IMR-90 (cell line): ENCODE results near the gene UNC93B1. TPM values are rescaled to one million over a fixed set of nuclear protein-coding genes. Genes with fewer than 3 reads are reported as not detected.
A peak's percentile ranks its signal among the peaks of the same experiment; 100 is the strongest.

Experiments used
- ATAC-seq: fragments of 200-7000 bp; cut with Tn5 transposase; 2 replicates; pipeline ENCODE4 v1.9.1; 2020; ENCODE audit warnings: low read depth, mild to moderate bottlenecking, moderate library complexity
- BruUV-seq: library from RNA; stranded (reverse); fragments of 400-500 nt; replicated peaks from 2 replicates; lab custom pipeline; 2021; lab: Mats Ljungman, UMichigan
- CTCF ChIA-PET: fragments of 300-600 bp; formaldehyde crosslinking; extraction: SDS; loops from one replicate; lab custom pipeline; 2021; ENCODE audit warnings: antibody characterized with exemption; lab: Yijun Ruan, JAX
- POLR2A ChIA-PET: fragments of 300-600 bp; sonication (Branson Sonifier 250); formaldehyde crosslinking; loops from one replicate; lab custom pipeline; 2022; ENCODE audit warnings: antibody characterized with exemption; ENCODE audit not compliant: unreplicated experiment; lab: Charles Lee
- DNase-seq: peaks from one replicate; pipeline ENCODE4 v3.0.0; 2013
- H2AFZ ChIP-seq: replicated peaks from 2 replicates; pipeline ENCODE3; 2013; ENCODE audit warnings: low read length, mild to moderate bottlenecking; ENCODE audit not compliant: poor library complexity
- H2AK5ac ChIP-seq: 2 replicates; pipeline ENCODE4 v1.6.1; 2013; ENCODE audit warnings: low read depth, low read length, inconsistent platforms
- H2AK9ac ChIP-seq: replicated peaks from 2 replicates; pipeline ENCODE3; 2013; ENCODE audit warnings: mild to moderate bottlenecking, low read depth, low read length, moderate library complexity; ENCODE audit not compliant: poor library complexity
- H2BK120ac ChIP-seq: 2 replicates; pipeline ENCODE4 v1.6.1; 2013; ENCODE audit warnings: low read depth, low read length, inconsistent platforms
- H2BK15ac ChIP-seq: 3 replicates; pipeline ENCODE4 v1.6.1; 2013; ENCODE audit warnings: low read depth, low read length, inconsistent platforms
- H2BK20ac ChIP-seq: 2 replicates; pipeline ENCODE4 v1.6.1; 2013; ENCODE audit warnings: low read depth, mild to moderate bottlenecking, inconsistent platforms, low read length, moderate library complexity
- H2BK5ac ChIP-seq: 2 replicates; pipeline ENCODE4 v1.6.1; 2013; ENCODE audit warnings: mild to moderate bottlenecking, low read depth, low read length, inconsistent platforms; ENCODE audit not compliant: poor library complexity, severe bottlenecking
- H3K14ac ChIP-seq: replicated peaks from 2 replicates; pipeline ENCODE4 v1.6.1; 2013; ENCODE audit warnings: low read depth, low read length, inconsistent platforms
- H3K18ac ChIP-seq: 2 replicates; pipeline ENCODE4 v1.6.1; 2013; ENCODE audit warnings: low read depth, low read length, control low read depth
- H3K23ac ChIP-seq: 2 replicates; pipeline ENCODE4 v1.6.1; 2013; ENCODE audit warnings: low read depth, low read length, inconsistent platforms
- H3K27ac ChIP-seq: 2 replicates; pipeline ENCODE4 v1.5.1; 2013; ENCODE audit warnings: mild to moderate bottlenecking, control low read depth, low read length; ENCODE audit not compliant: insufficient read depth
- H3K27me3 ChIP-seq: 2 replicates; pipeline ENCODE4 v1.6.1; 2013; ENCODE audit warnings: low read length; ENCODE audit not compliant: control insufficient read depth, insufficient read depth
- H3K36me3 ChIP-seq: 2 replicates; pipeline ENCODE4 v1.6.1; 2013; ENCODE audit warnings: low read length, mixed read lengths; ENCODE audit not compliant: control insufficient read depth, insufficient read depth
- H3K4ac ChIP-seq: 2 replicates; pipeline ENCODE4 v1.6.1; 2013; ENCODE audit warnings: low read depth, low read length, inconsistent platforms
- H3K4me1 ChIP-seq: 2 replicates; pipeline ENCODE4 v1.6.1; 2013; ENCODE audit warnings: low read length, mixed read lengths; ENCODE audit not compliant: control insufficient read depth, insufficient read depth
- H3K4me2 ChIP-seq: 2 replicates; pipeline ENCODE4 v1.6.1; 2013; ENCODE audit warnings: low read depth, mild to moderate bottlenecking, control low read depth, low read length, moderate library complexity
- H3K4me3 ChIP-seq: 2 replicates; pipeline ENCODE4 v1.5.1; 2013; ENCODE audit warnings: low read depth, mild to moderate bottlenecking, control low read depth, low read length, moderate library complexity; ENCODE audit not compliant: insufficient read depth
- H3K56ac ChIP-seq: 2 replicates; pipeline ENCODE4 v1.6.1; 2013; ENCODE audit warnings: low read length, inconsistent platforms; ENCODE audit not compliant: insufficient read depth; ENCODE audit errors: extremely low read depth
- H3K79me1 ChIP-seq, 2 experiments: 2 replicates each; pipeline ENCODE4 v1.6.1; 2013; ENCODE audit warnings: low read length in 2 of 2, inconsistent platforms in 1 of 2, low read depth in 1 of 2
- H3K9ac ChIP-seq: 2 replicates; pipeline ENCODE4 v1.6.1; 2013; ENCODE audit warnings: low read depth, low read length, control low read depth
- H3K9me1 ChIP-seq: 2 replicates; pipeline ENCODE4 v1.6.1; 2013; ENCODE audit warnings: low read length, inconsistent platforms; ENCODE audit not compliant: insufficient read depth
- H3K9me3 ChIP-seq: 2 replicates; pipeline ENCODE4 v1.6.1; 2013; ENCODE audit warnings: low read length; ENCODE audit not compliant: control insufficient read depth, insufficient read depth
- H4K20me1 ChIP-seq: 2 replicates; pipeline ENCODE4 v1.6.1; 2013; ENCODE audit warnings: low read length, inconsistent platforms; ENCODE audit not compliant: insufficient read depth
- H4K5ac ChIP-seq: 2 replicates; pipeline ENCODE4 v1.6.1; 2013; ENCODE audit warnings: mild to moderate bottlenecking, low read depth, low read length, control low read depth
- H4K8ac ChIP-seq, 2 experiments: 2 replicates each; pipeline ENCODE4 v1.6.1; 2013; ENCODE audit warnings: low read depth in 2 of 2, low read length in 2 of 2, control low read depth in 1 of 2, inconsistent platforms in 1 of 2
- H4K91ac ChIP-seq: 2 replicates; pipeline ENCODE4 v1.6.1; 2013; ENCODE audit warnings: low read depth, low read length, inconsistent platforms; ENCODE audit not compliant: insufficient read depth
- NFE2L2 ChIP-seq: fragments of 150-350 bp; IDR thresholded peaks from 2 replicates; pipeline ENCODE4 v1.6.1; 2016; ENCODE audit warnings: low read depth, mild to moderate bottlenecking, low read length
- USF2 ChIP-seq: fragments of 150-350 bp; IDR thresholded peaks from 2 replicates; pipeline ENCODE4 v1.6.1; 2017; ENCODE audit warnings: mild to moderate bottlenecking, antibody characterized with exemption, low read length, low read depth
- WGBS, 2 experiments: methylation state at CpG; one replicate each; pipeline versions ENCODE4 v1.1.5 to v1.1.7; 2013; ENCODE audit warnings: missing lambda C conversion rate in 2 of 2; ENCODE audit not compliant: insufficient read length in 1 of 2; ENCODE audit errors: extremely low coverage in 2 of 2; 5-methylcytosine and 5-hydroxymethylcytosine counted together
- dilution Hi-C: fragments of 300-500 bp; cut with HindIII; formaldehyde crosslinking; loops from one replicate; pipeline ENCODE4 v1.14.3; 2018; ENCODE audit warnings: low sequenced_read_pairs; ENCODE audit not compliant: unreplicated experiment
- in situ Hi-C: fragments of 300-500 bp; cut with MboI; formaldehyde crosslinking; loops from 3 replicates; pipeline ENCODE4 v1.14.3; 2019; ENCODE audit warnings: low sequenced_read_pairs, inconsistent platforms, mixed read lengths
- intact Hi-C: fragments of 100-400 bp; cut with micrococcal nuclease; formaldehyde crosslinking; loops from 2 replicates; pipeline ENCODE4 v1.10.0; 2022
- polyA plus RNA-seq, 3 experiments: library from polyadenylated mRNA; depleted of rRNA; stranded (reverse); fragments of >200 nt; gene quantifications; 2 replicates each; pipeline ENCODE4 v1.2.3, GENCODE V29; 2012; ENCODE audit warnings: low replicate concordance in 1 of 3
- total RNA-seq: library from RNA; depleted of rRNA; stranded (reverse); fragments of >200 nt; gene quantifications from 2 replicates; pipeline ENCODE4 v1.2.3, GENCODE V29; 2012

Gene UNC93B1
- total and polyA plus RNA-seq, 2 of the 4 experiments (the other 2 are of a cell fraction), result 10.9 to 19.2 TPM

- Histone ChIP-seq H3K4me3 (no peak overlapping the region), H3K79me1 (no peaks in the 10 kb centered on the region)
These were observed 7.0 kb downstream of the UNC93B1 start for GRCh38 chr11:67996622-67997474.

More at GRCh38 chr11:67996622-67997474, 7.0 kb downstream of the UNC93B1 start:
- in situ Hi-C loops, result no loop called here
- Histone ChIP-seq H3K23ac (no peak overlapping the region), H3K14ac (no peak overlapping the region), H3K4ac (no peak overlapping the region), H2AFZ (peak overlapping the region; percentile 66), H3K56ac (no peak overlapping the region), H4K20me1 (no peaks in the 10 kb centered on the region), H2BK15ac (no peak overlapping the region), H3K4me2 (no peak overlapping the region), H3K9me3 (no peaks in the 10 kb centered on the region), H3K36me3 (no peaks in the 10 kb centered on the region), H4K5ac (no peak overlapping the region), H3K9ac (no peak overlapping the region), H3K9me1 (no peaks in the 10 kb centered on the region; the same call in 1 of the 2 replicates), H3K27ac (no peak overlapping the region), H2BK120ac (no peak overlapping the region), H3K27me3 (no peaks in the 10 kb centered on the region), H2BK5ac (no peak overlapping the region), H2BK20ac (no peak overlapping the region), H2AK9ac (peak overlapping the region; percentile 5), H4K8ac (no peak overlapping the region), H2AK5ac (no peak overlapping the region), H3K18ac (no peak overlapping the region), H3K4me1 (no peaks in the 10 kb centered on the region), H4K91ac (no peak overlapping the region)
- CTCF ChIA-PET, result no interaction called here
- dilution Hi-C loops, result no loop called here
- intact Hi-C loops, result no loop called here
- DNase-seq (no peak), ATAC-seq (peak; percentile 90)
- TF ChIP-seq NFE2L2, result no peak
- peak; percentile 80 for TF ChIP-seq USF2
- POLR2A ChIA-PET, result no interaction called here
- no TSS peak for BruUV-seq
- 42% methylated on average over 29 of the region's 41 CpGs; no CpG with 5 or more reads in 1 of the 2 experiments for WGBS, 2 experiments
